SK-N-SH treated with all-trans-retinoic acid at 6 μM for 48 hours (cell line): ENCODE data around the gene GNG10.

Experiments
- ATAC-seq: fragments of 200-7000 bp; cut with Tn5 transposase; 3 replicates; pipeline ENCODE4 v1.9.1; 2020; ENCODE audit warnings: mild to moderate bottlenecking, moderate library complexity
- ARNTL ChIP-seq: fragments of 450-650 bp; formaldehyde crosslinking; IDR thresholded peaks from 2 replicates; pipeline ENCODE4 v1.5.0; 2020; ENCODE audit warnings: low read depth, mild to moderate bottlenecking, moderate library complexity, borderline replicate concordance
- BACH2 ChIP-seq: fragments of 250-450 bp; sonication (Bioruptor Pico); IDR thresholded peaks from 2 replicates; pipeline ENCODE4 v1.9.0; 2021; ENCODE audit warnings: mild to moderate bottlenecking, borderline replicate concordance
- CSDC2 ChIP-seq: fragments of 250-450 bp; sonication (Bioruptor Pico); IDR thresholded peaks from 2 replicates; pipeline ENCODE4 v1.5.0; 2020; ENCODE audit warnings: mild to moderate bottlenecking, moderate library complexity
- ESRRG ChIP-seq: fragments of 250-450 bp; sonication (Bioruptor Pico); IDR thresholded peaks from 2 replicates; pipeline ENCODE4 v1.6.1; 2021; ENCODE audit warnings: mild to moderate bottlenecking
- GLIS3 ChIP-seq: fragments of 250-450 bp; sonication (Bioruptor Pico); IDR thresholded peaks from 2 replicates; pipeline ENCODE4 v1.5.0; 2020; ENCODE audit warnings: mild to moderate bottlenecking, moderate library complexity
- ISL1 ChIP-seq: fragments of 250-450 bp; sonication (Bioruptor Pico); IDR thresholded peaks from 2 replicates; pipeline ENCODE4 v2.1.2; 2022; ENCODE audit warnings: mild to moderate bottlenecking, moderate library complexity
- PATZ1 ChIP-seq: fragments of 250-450 bp; sonication (Bioruptor Pico); IDR thresholded peaks from 2 replicates; pipeline ENCODE4 v1.8.0; 2020; ENCODE audit warnings: mild to moderate bottlenecking, moderate library complexity, borderline replicate concordance
- POU6F1 ChIP-seq: fragments of 250-450 bp; sonication (Bioruptor Pico); IDR thresholded peaks from 2 replicates; pipeline ENCODE4 v1.8.0; 2021; ENCODE audit warnings: low read depth, mild to moderate bottlenecking, moderate library complexity, borderline replicate concordance
- PPARA ChIP-seq: fragments of 250-450 bp; sonication (Bioruptor Pico); IDR thresholded peaks from 2 replicates; pipeline ENCODE4 v1.5.0; 2020; ENCODE audit warnings: mild to moderate bottlenecking, borderline replicate concordance
- RARB ChIP-seq: fragments of 250-450 bp; sonication (Bioruptor Pico); IDR thresholded peaks from 2 replicates; pipeline ENCODE4 v1.8.0; 2021; ENCODE audit warnings: mild to moderate bottlenecking, moderate library complexity
- TCF4 ChIP-seq: fragments of 250-450 bp; sonication (Bioruptor Pico); IDR thresholded peaks from 2 replicates; pipeline ENCODE4 v1.8.0; 2021; ENCODE audit warnings: mild to moderate bottlenecking, moderate library complexity, borderline replicate concordance
- TOX ChIP-seq: fragments of 250-450 bp; sonication (Bioruptor Pico); IDR thresholded peaks from 2 replicates; pipeline ENCODE4 v1.8.0; 2021; ENCODE audit warnings: mild to moderate bottlenecking, moderate library complexity, borderline replicate concordance
- ZC3H10 ChIP-seq: fragments of 250-450 bp; sonication (Bioruptor Pico); IDR thresholded peaks from 2 replicates; pipeline ENCODE4 v1.5.1; 2021; ENCODE audit warnings: mild to moderate bottlenecking, moderate library complexity
- ZFP3 ChIP-seq: fragments of 250-450 bp; sonication (Bioruptor Pico); IDR thresholded peaks from 2 replicates; pipeline ENCODE4 v1.5.0; 2020; ENCODE audit warnings: mild to moderate bottlenecking, moderate library complexity
- ZFP30 ChIP-seq: fragments of 450-650 bp; formaldehyde crosslinking; IDR thresholded peaks from 2 replicates; pipeline ENCODE4 v1.5.0; 2022; ENCODE audit warnings: mild to moderate bottlenecking, moderate library complexity
- ZNF565 ChIP-seq: fragments of 450-650 bp; formaldehyde crosslinking; conservative IDR thresholded peaks from 2 replicates; pipeline ENCODE4 v1.5.0; 2020; ENCODE audit warnings: low read depth, mild to moderate bottlenecking, moderate library complexity
- ZNF70 ChIP-seq: fragments of 450-650 bp; formaldehyde crosslinking; IDR thresholded peaks from 2 replicates; pipeline ENCODE4 v1.5.0; 2020; ENCODE audit warnings: mild to moderate bottlenecking, moderate library complexity
- ZNF8 ChIP-seq: fragments of 450-650 bp; formaldehyde crosslinking; IDR thresholded peaks from 2 replicates; pipeline ENCODE4 v1.5.0; 2020; ENCODE audit warnings: mild to moderate bottlenecking, moderate library complexity
- TF ChIP-seq, protein P1 (sequence below): fragments of 250-450 bp; sonication (Bioruptor Pico); IDR thresholded peaks from 2 replicates; pipeline ENCODE4 v1.5.1; 2020; ENCODE audit warnings: low read depth, mild to moderate bottlenecking, moderate library complexity
- TF ChIP-seq, protein P2 (sequence below): fragments of 250-450 bp; sonication (Bioruptor Pico); IDR thresholded peaks from 2 replicates; pipeline ENCODE4 v1.5.1; 2021; ENCODE audit warnings: mild to moderate bottlenecking, moderate library complexity

The GNG10 gene

DNA sequence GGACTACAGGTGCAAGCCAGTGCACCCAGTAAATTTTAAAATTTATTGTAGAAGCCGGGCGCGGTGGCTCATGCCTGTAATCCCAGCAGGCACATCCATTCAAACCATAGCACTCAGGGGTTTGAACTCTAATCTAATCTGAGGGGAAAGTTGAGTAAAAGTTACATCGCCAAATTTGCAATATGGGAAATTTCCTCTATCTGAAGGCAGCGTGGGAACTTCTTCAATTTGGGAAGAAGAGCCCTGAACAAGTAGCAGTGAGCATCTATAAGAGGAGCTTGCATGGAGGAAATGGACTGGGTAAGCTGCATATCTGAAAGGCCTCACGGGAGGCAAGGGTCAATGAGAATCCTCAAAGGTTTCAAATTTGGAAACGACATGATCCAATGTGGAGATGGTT lies 33.0 kb upstream of the GNG10 start:
- no peak for ATAC-seq
- TF ChIP-seq ZNF70 (CRISPR knock-in tag) (no peak), ISL1 (CRISPR knock-in tag) (no peak), ZNF565 (CRISPR knock-in tag) (no peak), POU6F1 (no peak), RARB (CRISPR knock-in tag) (no peak), ZNF8 (no peak), GLIS3 (CRISPR knock-in tag) (no peak), BACH2 (CRISPR knock-in tag) (no peak), TOX (CRISPR knock-in tag) (no peak), ZFP3 (CRISPR knock-in tag) (no peak), PPARA (CRISPR knock-in tag) (no peak), ZC3H10 (CRISPR knock-in tag) (no peak), ESRRG (no peak), ARNTL (no peak), CSDC2 (no peak), TCF4 (no peak), PATZ1 (CRISPR knock-in tag) (no peak), ZFP30 (CRISPR knock-in tag) (no peak)
- TF ChIP-seq, protein P1, sequence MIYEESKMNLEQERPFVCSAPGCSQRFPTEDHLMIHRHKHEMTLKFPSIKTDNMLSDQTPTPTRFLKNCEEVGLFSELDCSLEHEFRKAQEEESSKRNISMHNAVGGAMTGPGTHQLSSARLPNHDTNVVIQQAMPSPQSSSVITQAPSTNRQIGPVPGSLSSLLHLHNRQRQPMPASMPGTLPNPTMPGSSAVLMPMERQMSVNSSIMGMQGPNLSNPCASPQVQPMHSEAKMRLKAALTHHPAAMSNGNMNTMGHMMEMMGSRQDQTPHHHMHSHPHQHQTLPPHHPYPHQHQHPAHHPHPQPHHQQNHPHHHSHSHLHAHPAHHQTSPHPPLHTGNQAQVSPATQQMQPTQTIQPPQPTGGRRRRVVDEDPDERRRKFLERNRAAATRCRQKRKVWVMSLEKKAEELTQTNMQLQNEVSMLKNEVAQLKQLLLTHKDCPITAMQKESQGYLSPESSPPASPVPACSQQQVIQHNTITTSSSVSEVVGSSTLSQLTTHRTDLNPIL (CRISPR knock-in tag): no peak
- TF ChIP-seq, protein P2, sequence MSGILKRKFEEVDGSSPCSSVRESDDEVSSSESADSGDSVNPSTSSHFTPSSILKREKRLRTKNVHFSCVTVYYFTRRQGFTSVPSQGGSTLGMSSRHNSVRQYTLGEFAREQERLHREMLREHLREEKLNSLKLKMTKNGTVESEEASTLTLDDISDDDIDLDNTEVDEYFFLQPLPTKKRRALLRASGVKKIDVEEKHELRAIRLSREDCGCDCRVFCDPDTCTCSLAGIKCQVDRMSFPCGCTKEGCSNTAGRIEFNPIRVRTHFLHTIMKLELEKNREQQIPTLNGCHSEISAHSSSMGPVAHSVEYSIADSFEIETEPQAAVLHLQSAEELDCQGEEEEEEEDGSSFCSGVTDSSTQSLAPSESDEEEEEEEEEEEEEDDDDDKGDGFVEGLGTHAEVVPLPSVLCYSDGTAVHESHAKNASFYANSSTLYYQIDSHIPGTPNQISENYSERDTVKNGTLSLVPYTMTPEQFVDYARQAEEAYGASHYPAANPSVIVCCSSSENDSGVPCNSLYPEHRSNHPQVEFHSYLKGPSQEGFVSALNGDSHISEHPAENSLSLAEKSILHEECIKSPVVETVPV (CRISPR knock-in tag): no peak

DNA sequence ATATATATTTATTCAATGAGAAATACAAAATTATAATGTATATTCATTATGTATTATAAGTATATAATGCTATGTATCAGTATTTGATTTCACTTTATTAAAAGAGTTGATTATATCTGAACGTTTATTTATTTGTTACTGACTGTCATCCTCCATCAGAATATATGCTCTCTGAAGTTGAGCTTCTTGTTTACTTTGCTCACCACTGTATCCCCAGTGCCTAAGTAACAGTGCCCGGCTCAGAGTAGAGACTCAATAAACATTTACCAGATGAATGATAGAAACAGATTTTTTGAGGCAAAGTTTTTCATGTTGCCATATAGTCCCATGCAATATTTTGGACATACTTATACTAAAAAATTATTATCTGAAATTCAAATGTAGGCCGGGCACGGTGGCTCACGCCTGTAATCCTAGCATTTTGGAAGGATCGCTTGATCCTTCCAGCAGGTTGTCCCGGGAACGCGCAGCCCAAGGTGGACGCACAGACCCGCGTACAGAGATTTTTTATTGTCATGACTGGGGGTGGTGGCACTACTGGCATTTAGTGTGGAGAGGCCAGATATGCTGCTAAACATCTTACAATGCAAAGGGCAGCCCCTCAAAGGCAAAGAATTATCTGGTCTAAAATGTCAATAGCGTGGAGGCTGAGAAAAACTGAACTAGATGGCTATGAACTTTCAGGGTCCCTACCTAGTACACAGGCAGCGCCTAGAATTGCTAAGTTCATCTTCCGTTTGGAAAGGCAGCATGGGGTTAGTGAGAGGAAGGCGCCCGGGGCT lies 31.0 kb upstream of the GNG10 start:
- peak; percentile 74 for ATAC-seq

More for the DNA sequence above, 31.0 kb upstream of the GNG10 start:
- TF ChIP-seq RARB (CRISPR knock-in tag): no peak
- no peak for TF ChIP-seq TOX (CRISPR knock-in tag)
- TF ChIP-seq ZNF8: no peak
- no peak for TF ChIP-seq PPARA (CRISPR knock-in tag)
- TF ChIP-seq ARNTL: no peak
- TF ChIP-seq ZC3H10 (CRISPR knock-in tag): no peak
- no peak for TF ChIP-seq ZFP3 (CRISPR knock-in tag)
- TF ChIP-seq PATZ1 (CRISPR knock-in tag): no peak
- no peak for TF ChIP-seq ZNF565 (CRISPR knock-in tag)
- no peak for TF ChIP-seq ISL1 (CRISPR knock-in tag)
- no peak for TF ChIP-seq GLIS3 (CRISPR knock-in tag)
- TF ChIP-seq, protein P2 (CRISPR knock-in tag): no peak
- no peak for TF ChIP-seq TCF4
- no peak for TF ChIP-seq ZNF70 (CRISPR knock-in tag)
- TF ChIP-seq POU6F1: no peak
